NT2/D1 (cell line): ENCODE measurements around the gene MGA.

Experiments
- YY1 ChIP-seq: IDR thresholded peaks from 2 replicates; pipeline ENCODE4 v1.6.1; 2011; ENCODE audit not compliant: insufficient read length, insufficient read depth
- ZNF274 ChIP-seq: IDR thresholded peaks from 2 replicates; pipeline ENCODE4 v1.6.1; 2011; ENCODE audit warnings: mild to moderate bottlenecking, low read depth, low read length

DNA sequence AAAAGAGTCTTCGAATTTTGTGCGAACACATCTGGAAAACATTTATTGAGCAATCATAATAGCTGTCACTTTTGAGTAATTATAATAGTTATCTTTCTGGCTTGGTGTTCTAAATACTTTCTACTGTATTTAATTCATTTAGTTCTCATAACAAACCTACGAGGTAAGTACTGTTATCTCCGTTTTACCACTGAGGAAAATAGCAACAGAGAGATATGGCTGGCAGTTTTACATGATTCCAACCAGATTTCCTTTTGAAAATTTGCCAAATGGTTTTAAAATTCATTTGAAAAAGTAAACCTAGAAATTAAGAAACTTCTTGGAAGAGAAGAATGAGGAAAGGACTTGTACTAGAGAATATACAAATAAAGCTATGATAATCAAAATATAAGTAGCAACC lies 37.3 kb upstream of the MGA start:
- TF ChIP-seq YY1 (no peak), ZNF274 (no peak)
